Middle frontal gyrus (tissue), 1 donor: ENCODE data around the gene OR2V1.
"Not testable (repeated sequence)": the region's sequence is repeated elsewhere in the genome, so short reads cannot be mapped to it uniquely, and the experiment has no call there.

Source experiments
- DNase-seq: peaks from one replicate; pipeline ENCODE4 v3.0.0-alpha.2; 2015; ENCODE audit warnings: low spot score; ENCODE audit errors: extremely low spot score

OR2V1 gene

DNA sequence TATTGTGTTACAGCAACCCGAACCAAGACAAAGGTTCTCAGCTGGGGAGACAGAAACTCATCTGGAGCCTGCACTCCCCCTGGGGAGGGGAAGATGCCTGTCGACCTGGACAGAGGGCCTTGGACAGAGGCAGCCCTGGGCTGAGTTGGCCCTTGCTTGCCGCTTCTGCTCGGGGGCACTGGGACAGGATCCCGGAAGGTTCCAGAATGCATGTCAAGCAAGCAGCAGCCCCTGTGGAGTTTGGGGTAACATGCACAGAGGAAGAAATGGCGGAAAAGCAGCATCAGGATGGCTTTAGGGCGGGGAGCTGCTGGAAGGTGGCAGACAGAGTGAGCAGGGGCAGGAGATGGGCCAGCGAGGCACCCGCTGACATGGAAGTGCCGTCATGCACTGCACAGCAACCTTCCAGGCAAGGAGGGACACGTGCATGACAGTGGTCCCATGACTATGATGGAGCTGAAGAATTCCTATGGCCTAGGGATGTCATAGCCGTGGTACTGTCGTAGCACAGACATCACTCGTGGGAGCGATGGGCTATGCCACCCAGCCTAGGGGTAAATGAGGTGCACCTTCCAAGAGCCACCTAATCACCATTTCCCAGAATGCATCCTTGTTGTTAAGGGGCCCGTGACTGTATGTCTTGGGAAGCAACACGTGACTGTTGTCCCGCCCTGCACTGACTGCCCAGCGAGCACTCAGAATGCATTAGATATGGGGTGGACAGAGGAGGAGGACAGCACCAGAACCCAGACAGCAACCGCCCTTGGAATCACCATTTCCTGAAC lies 26.2 kb downstream of the OR2V1 start:
- DNase-seq = not testable (repeated sequence)

DNA sequence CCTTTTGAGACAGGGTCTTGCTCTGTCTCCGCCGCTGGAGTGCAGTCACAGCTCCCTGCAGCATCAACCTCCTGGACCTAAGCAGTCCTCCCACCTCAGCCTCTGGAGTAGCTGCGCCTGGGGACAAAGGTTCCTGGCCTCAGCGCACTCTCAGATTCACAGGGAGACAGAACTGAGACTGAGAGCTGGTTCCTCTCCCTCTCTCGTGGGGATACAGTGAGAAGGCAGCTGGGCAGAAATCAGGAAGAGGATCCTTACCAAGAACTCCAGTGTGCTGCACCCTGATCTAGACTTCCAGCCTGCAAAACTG lies 26.8 kb downstream of the OR2V1 start:
- not testable (repeated sequence) for DNase-seq

DNA sequence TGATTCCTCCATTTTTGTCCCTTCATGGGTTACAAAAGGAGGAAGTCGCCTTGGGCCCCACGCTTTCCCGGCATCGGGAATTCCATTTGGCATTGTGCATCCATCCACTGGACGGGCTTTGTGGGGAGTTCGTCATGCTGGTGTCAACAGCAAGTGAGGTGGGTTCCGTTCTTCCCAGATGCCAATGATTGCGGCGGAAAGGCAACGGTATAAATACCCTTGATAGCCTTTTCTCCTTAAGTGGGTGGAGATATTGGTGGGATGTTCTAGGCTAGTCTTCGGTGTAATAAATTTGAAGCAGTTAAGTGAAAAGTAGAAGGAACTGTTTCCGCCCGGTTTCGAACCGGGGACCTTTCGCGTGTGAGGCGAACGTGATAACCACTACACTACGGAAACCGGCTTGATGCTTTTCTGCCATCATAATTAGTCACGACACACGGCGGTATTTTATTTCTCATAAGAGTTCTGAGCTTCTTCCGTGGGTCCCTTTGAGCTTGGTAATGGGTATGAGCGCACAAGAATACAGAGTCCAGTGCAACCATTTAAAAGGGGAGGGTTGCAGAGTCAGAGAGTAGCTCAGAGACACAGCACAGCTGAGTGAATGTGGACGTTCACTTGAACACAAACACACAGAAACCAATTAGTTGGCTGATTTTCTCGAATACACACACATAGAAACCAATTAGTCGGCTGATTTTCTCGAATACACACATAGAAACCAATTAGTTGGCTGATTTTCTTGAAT lies 28.9 kb downstream of the OR2V1 start:
- not testable (repeated sequence) for DNase-seq

DNA sequence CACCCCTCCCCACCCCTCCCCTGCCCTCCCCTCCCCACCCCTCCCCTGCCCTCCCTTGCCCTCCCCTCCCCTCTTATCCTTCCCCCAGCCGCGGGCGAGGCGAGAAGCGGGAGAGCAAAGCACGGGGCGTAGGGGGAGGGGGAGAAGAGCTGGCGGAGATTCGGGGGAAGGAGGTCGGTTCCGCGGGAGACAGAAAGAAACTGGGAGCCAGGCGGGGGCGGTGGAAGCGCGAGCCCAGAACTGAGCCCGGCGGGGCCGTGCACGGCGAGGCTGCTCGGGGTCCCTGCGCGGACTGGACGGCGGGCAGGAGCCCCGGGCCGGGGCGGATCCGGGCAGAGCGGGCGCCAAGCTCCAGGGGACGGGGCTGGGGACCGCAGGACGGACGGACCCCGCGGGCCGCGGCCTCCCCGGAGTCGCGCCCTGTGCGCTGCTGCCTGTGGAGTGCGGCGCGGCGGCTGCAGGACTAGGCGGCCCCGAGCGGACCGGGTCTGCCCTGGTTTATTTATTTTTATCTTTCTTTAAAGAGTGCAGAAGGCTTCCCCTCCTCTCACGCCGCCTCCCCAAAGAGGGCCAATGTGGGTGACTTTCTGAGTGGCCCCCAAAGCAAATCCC lies 29.8 kb downstream of the OR2V1 start:
- DNase-seq = not testable (repeated sequence)

DNA sequence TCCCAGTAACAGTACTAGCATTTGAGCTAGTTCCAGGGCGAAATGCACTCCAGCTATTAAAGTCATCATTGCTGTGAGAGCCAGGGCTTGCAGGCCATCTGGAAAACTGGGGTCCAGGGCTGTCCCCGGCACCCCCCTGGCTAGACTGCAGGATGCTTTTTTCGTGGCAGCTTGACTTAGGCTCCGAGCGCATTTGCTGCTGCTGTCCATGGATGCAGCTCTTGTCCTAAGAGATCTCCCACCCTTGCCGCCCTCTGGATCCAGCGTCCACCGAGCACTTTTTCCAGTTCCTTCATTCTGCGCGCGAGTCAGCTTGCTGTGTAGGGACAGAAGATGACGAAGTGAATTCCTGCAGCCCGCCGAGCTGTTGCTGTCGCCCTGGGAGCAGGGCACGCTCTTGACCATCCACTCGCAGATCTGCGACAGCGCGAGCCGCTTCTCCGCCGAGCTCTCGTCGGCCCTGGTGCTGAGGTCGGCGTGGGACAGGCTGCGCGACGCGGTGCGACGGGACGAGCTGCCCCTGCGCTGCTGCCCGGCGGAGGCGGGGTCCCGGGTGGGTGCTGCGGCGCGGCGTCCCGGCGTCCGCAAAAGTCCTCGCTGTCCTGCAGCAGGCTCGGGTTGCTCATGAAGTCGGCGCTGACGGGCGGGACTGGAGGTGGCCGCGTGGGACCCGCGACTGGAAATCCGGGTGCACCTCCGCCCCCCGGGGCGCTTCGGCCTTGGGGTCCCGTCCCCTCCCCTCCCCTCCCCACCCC lies 30.7 kb downstream of the OR2V1 start:
- no peak for DNase-seq

DNA sequence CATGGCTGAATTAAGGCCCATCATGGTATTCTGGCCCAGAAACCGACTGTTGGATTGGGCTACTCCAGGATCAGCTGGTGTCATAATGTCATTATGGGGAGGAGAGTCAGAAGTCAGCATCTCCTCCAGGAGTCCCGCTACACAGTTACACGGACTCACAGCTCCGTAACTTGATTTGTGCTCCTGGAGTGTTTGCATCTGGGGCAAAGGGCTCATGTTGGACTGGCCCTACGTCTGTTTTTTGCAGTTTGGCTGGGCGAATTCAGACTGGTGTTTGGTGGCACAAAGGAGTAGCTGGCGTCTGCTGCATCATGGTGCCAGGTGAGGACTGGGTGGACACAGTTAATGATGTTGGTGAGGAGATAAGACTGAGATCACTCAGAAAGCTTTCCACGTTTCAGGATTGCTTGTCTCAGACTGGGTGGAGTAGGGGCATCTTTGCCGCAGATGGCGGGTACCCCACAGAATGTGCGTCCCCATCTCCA lies 31.3 kb downstream of the OR2V1 start:
- DNase-seq = no peak

DNA sequence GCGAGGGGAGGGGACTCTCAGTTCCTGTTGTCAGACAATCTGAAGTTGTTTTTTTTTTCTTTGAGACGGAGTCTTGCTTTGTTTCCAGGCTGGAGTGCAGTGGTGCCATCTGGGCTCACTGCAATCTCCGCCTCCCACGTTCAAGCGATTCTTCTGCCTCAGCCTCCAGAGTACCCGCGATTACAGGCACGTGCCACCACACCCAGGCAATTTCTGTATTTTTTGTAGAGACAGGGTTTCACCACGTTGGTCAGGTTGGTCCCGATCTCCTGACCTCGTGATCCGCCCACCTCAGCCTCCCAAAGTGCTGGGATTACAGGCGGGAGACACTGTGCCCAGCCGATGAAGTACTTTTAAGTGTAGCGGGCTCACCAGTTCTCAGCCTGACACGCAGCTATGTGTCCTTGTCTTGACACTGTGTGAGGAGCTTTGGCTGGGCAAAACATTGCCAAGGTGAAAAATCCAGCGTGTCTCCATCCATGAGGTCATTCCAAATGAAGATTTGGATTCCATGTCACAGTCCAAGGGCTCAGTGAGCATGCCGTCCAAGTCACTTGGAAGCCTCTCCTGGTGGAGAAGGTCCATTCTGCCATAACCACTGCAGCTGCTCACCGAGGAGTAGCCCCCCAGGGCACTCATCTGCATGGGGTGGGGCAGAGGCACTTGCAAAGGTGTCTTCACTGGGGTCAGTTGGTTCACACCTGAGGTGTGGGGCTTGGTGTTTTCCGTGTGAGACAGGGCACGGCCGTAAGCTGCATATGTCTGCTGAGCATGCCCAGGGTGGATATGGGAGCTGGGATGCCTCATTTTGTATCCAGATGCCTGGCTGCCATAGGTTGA lies 32.0 kb downstream of the OR2V1 start:
- no peak for DNase-seq

DNA sequence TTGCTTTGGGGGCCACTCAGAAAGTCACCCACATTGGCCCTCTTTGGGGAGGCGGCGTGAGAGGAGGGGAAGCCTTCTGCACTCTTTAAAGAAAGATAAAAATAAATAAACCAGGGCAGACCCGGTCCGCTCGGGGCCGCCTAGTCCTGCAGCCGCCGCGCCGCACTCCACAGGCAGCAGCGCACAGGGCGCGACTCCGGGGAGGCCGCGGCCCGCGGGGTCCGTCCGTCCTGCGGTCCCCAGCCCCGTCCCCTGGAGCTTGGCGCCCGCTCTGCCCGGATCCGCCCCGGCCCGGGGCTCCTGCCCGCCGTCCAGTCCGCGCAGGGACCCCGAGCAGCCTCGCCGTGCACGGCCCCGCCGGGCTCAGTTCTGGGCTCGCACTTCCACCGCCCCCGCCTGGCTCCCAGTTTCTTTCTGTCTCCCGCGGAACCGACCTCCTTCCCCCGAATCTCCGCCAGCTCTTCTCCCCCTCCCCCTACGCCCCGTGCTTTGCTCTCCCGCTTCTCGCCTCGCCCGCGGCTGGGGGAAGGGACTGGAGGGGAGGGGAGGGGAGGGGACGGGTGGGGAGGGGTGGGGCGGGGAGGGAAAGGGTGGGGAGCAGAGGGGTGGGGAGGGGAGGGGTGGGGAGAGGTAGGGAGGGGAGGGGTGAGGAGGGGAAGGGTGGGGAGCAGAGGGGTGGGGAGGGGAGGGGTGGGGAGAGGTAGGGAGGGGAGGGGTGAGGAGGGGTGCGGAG lies 33.0 kb downstream of the OR2V1 start:
- DNase-seq = not testable (repeated sequence)

DNA sequence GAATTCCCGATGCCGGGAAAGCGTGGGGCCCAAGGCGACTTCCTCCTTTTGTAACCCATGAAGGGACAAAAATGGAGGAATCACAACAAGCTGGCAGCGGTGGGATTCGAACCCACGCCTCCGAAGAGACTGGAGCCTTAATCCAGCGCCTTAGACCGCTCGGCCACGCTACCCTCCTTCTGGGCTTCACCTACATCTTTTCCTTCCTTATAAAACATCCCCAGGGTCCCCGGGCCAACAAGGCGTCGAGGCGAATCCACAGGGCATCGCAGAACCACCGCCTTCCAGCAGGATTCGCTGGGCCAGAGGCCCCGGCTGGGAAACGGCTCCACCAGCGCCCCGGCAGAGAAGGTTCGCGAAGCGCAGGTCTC lies 33.6 kb downstream of the OR2V1 start:
- DNase-seq = not testable (repeated sequence)

DNA sequence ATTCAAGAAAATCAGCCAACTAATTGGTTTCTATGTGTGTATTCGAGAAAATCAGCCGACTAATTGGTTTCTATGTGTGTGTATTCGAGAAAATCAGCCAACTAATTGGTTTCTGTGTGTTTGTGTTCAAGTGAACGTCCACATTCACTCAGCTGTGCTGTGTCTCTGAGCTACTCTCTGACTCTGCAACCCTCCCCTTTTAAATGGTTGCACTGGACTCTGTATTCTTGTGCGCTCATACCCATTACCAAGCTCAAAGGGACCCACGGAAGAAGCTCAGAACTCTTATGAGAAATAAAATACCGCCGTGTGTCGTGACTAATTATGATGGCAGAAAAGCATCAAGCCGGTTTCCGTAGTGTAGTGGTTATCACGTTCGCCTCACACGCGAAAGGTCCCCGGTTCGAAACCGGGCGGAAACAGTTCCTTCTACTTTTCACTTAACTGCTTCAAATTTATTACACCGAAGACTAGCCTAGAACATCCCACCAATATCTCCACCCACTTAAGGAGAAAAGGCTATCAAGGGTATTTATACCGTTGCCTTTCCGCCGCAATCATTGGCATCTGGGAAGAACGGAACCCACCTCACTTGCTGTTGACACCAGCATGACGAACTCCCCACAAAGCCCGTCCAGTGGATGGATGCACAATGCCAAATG lies 34.1 kb downstream of the OR2V1 start:
- DNase-seq = not testable (repeated sequence)

DNA sequence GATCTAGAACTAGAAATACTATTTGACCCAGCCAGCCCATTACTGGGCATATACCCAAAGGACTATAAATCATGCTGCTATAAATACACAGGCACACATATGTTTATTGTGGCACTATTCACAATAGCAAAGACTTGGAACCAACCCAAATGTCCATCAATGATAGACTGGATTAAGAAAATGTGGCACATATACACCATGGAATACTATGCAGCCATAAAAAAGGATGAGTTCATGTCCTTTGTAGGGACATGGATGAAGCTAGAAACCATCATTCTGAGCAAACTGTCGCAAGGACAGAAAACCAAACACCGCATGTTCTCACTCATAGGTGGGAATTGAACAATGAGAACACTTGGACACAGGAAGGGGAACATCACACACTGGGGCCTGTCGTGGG lies 35.8 kb downstream of the OR2V1 start:
- DNase-seq = not testable (repeated sequence)

DNA sequence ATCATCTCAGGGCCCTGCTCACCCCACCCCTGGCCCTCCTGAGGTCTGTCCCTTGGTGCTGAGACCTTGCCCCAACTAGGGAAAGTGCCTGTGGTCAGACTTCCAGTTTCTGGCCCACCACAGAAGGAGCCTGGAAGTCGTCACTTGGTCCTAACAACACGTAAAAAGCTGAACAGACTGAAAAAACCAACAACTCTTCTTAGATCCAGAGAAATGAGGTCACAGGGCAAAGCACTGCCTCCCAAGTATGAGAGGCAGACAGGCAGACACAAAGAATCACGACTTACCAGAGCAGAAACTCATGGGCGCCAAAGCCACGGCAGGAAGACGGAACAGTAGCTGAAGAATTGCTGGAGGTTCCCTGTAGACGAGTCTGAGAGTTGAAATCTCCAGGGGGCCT lies 38.5 kb downstream of the OR2V1 start:
- no peak for DNase-seq

DNA sequence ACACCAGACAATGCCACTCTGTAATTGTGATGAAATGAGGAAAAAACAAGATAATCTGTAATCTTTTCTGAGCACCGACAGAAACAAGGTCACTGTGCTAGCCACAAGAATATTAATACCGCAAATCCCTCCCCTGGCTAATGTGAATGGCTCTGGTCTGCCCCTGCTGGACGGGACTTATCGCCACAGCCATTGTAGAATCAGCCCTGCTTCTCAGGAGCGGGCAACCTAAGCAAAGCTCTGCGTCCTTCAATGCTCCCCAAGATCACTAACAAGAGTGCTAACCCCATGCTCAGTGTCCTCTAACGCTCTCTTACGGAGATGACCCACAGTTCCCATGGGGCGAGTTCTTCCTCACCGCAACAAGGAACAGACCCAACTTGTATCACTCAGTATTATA lies 42.7 kb downstream of the OR2V1 start:
- no peak for DNase-seq

DNA sequence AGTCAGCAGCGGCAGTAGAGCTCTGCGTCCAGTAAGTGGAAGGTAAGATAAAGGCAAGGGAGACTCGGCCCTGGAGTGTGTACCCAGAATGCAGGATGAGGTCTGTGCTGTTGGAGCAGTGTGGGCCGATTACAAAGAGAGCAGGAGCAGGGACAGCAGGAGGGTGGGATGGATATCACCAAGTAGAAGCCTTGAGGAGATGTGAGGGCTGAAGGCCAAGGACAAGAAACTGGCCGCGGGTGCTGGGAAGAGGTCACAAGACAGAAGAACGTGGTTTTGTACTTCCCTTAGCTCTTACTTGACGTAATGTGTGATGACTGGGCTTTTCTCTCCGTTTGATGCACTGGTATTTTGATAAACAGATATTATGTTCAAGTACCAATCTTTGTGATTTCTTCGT lies 43.7 kb downstream of the OR2V1 start:
- DNase-seq = no peak

DNA sequence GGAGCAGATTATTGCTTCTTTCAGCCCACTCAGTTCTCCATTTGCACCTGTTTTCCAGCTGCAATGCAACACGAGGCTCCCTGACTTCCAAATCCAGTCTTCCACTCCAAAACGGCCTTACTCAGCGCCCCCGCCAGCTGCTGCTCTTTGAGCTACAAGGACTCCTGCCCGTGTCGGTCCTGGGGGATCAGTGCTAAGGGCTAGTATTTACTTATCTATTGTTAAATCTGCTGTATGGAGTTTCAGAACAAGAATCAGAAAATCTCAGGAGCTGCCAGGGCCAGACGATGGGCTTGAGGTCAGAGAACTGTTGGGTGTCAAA lies 44.1 kb downstream of the OR2V1 start:
- DNase-seq = no peak

DNA sequence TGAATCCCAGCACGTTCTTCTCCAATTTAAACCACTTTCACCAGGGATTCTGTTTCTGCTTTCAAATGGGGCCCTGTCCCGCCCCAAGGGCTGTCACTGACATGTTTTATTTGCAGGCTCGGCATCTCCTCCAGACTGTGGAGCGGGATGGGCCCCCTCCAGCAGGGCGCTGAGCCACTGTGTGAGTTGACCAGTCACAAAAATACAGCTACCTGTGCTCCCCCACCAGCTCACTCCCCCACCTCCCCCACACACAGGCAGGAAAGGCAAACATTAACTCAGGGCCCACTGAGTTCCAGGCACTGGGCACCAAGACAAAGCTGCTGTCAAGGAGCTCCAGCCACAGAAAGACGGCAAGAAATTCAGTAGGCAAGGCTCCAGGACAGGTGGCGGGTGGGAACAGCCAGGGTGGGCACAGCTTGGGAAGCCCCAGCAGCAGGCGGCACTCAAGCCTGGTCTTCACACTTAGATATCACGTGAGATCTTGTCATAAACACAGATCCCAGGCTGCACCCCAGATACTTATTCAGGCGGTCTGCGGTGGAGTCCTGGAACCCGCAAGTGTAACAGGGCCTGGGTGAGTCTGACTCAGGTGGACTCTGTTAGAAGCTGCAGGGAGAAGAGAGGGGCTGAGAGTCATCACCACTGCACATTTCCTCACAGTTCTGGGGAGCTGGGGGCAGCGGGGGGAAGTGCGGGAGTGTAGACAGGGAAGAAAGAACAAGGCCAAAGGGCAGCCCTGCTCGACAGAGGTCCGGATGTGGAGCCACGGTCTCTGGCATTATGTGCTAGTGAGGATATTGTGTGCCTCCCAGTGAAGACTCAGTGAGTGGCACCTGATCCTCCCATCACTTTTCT lies 44.7 kb downstream of the OR2V1 start:
- no peak for DNase-seq

DNA sequence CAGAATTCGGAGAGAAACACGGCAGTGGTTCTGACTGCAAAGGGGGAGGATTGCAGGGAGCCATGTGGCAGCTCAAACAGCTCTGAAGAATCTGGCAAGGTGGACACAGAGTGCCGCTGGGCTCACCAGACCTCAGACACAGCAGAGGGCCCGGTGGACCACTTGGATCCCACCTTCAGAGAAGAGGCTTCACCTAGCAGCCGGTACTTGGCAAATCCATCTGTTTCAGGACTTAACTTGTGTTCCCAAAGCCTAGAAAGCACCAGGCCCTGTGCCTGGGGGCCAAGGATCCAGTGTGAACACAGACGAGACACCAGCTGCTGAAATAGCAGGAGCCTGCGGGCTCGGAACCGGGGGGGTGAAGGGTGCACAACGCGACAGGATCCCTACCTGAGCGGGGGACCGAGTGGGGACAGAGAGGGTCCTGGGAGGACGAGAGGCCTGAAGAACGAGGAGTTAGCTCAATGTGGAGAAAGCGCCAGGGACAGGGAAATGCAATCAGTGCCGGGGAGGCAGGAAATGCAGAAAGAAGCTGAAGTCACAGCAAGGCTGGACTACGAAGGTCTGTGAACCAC lies 46.3 kb downstream of the OR2V1 start:
- DNase-seq = no peak

DNA sequence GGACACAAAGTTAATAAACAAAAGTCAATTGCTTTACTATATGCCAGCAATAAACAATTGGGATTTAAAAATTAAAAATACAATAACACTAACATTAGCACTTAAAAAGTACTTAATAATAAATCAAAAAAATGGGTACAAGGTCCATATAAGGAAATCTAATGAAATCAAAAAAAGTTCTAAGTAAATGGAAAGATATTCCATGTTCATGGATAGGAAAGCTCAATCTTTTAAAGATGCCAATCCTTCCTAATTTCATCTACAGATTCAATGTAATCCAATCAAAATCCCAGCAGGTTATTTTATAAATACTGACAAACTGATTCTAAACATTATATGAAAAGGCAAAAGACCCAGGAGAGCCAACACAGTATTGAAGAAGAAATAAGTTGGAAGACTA lies 49.0 kb downstream of the OR2V1 start:
- DNase-seq = no peak
